GM18951 (cell line): ENCODE results near the gene MYOM1.
"Not testable (repeated sequence)": the region's sequence is repeated elsewhere in the genome, so short reads cannot be mapped to it uniquely, and the experiment has no call there.

ENCODE experiments used
- POLR2A ChIP-seq: IDR thresholded peaks from 4 replicates; pipeline ENCODE4 v1.6.1; 2011; ENCODE audit warnings: mild to moderate bottlenecking; ENCODE audit not compliant: insufficient read length, insufficient read depth; ENCODE audit errors: extremely low read depth
- in situ Hi-C: fragments of 300-500 bp; cut with MboI; formaldehyde crosslinking; loops from one replicate; pipeline ENCODE4 v1.12.0; 2022; ENCODE audit warnings: low sequenced_read_pairs, mixed read lengths, inconsistent platforms; ENCODE audit not compliant: unreplicated experiment

Gene MYOM1

DNA sequence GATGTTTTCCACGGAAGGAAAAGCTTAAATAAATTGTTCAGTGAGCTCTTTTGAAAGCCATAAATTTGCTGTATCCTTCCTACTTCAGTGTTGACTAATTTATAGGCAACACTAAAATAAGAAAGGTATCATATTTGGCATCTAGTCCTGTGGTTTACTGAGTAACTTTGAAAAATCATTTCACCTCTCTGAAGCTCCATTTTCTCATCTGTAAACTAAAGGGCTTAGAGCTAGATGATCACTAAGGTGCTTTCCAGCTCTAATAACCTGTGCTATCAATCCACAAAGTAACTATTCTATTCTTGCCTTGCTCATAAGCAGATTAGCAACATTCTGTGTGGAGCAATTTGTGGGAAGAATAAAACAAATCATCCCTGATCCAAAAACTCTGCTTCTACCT, 3.6 kb upstream of the MYOM1 start:
- in situ Hi-C loops, result no loop called here

DNA sequence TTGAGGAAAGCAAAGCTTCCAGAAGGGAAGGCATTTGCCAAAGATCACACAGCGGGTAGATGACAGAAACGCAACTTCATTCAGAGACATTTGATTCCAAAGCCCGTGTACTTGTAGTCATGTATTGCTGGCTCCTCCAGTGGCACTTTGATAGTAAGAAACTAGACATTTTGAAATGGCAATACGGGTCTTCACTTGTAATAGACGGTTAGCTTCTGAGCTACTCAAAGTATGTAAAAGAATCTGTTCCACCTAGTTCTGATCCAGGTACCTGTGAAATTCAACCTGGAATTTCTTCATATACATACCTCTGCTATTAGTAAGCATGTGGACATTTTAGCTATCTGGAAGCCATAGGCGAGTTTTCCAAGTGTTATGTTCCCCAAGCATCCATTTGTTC, 1.7 kb upstream of the MYOM1 start:
- in situ Hi-C loops, result no loop called here
- no peak for TF ChIP-seq POLR2A

More for the DNA sequence above, 3.6 kb upstream of the MYOM1 start:
- no peak for TF ChIP-seq POLR2A

DNA sequence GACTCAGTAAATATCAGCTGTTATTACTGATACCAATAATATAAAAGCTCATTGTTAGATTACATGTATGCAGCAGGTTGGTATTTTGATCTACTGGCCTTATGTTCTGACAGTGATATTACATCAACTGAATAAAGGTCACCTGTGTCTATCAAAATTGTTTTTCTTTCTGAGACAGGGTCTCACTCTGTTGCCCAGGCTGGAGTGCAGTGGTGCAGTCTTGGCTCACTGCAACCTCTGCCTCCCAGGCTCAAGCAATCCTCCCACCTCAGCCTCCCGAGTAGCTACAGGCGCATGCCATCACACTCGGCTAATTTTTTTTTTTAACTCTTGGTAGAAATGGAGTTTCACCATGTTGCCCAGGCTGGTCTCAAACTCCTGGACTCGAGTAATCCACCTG, 1.1 kb upstream of the MYOM1 start:
- in situ Hi-C loops, result not testable (repeated sequence)

DNA sequence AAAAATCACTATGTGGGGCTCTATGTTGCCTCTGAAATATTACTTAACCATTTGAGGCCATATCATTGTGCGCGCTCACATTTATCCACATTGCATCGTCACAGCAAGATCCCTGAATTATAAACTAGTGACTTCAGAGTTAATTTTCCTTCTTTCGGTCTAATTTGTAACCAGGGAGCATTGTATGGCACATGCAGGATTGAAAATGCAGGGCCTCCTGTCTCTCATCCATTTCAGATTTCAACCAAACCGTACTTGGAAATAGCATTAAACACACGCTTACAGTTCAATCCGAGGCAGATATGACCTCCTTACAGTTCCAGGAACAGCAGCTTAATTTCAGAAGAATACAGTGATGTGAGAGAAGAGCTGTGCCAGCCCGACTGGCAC, 532 bp downstream of the MYOM1 start:
- TF ChIP-seq POLR2A, result no peak
- in situ Hi-C loops, result no loop called here

DNA sequence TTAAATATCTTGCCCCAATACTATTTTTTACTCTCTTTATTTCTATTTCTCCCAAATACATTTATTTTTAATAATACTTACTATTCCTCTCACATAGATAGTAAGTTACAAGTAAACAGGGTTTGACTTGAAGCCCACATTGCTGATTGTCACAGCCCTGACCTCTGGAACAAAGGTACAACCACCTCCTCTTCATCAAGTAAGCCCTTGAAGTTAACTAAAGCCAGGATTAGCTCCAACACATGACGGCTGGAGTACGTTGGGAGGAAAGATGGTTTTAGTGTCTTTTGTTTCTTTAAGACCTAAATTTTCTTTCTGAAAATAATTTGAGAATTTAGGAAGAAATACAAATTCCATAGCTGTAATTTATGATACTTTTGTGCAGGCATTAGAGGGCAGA, 949 bp downstream of the MYOM1 start:
- TF ChIP-seq POLR2A, result no peak
- in situ Hi-C loops, result no loop called here

DNA sequence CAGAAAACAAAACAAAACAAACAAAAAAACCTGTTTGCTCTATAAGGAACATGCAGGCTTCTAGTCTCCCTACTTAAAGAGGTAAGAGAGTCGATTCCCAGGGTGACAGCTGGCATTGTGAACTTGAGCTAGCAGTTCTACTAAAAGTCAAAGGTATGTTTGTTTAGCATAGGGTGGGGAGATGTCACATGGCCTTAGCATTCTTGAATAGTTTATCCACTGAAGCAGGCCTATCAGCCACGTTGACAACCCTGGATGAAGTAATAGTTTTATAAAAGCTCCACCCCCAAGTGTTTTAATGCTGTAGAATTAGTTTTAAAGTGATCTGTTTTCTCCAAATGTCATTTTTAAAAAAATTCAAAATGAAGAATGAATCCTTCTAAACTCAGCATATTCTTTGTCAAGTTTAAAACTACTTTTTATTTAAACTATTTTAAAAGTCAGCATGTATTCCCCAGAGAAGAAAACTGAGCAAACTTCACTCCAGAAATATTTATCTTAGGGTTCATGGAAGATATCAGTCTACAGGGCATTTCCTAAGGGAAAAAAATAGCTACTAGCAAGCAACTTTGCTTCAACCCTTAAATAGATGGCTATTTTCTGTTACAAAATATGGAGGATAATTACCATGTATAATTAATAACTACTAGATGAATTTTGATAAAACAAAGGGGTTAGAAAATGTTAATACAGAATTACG, 1.7 kb downstream of the MYOM1 start:
- in situ Hi-C loops, result no loop called here
- no peak for TF ChIP-seq POLR2A

DNA sequence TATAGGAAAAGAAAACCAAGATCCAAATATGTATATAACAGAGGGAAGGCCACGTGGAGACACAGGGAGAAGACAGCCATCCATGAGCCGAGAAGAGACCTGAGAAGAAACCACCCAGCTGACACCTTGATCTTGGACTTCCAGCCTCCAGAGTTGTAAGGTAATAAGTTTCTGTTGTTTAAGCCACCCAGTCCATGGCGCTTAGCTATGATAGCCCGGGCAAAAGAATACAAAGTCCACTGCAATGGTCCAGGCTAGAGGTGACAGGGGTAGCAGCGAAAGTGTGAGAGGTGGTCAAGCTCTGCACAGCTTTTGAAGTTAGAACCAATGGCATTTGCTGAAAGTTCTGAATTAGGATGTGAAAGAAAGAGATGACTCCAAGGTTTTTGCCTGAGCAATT, 2.8 kb downstream of the MYOM1 start:
- in situ Hi-C loops, result no loop called here
- TF ChIP-seq POLR2A, result no peak

DNA sequence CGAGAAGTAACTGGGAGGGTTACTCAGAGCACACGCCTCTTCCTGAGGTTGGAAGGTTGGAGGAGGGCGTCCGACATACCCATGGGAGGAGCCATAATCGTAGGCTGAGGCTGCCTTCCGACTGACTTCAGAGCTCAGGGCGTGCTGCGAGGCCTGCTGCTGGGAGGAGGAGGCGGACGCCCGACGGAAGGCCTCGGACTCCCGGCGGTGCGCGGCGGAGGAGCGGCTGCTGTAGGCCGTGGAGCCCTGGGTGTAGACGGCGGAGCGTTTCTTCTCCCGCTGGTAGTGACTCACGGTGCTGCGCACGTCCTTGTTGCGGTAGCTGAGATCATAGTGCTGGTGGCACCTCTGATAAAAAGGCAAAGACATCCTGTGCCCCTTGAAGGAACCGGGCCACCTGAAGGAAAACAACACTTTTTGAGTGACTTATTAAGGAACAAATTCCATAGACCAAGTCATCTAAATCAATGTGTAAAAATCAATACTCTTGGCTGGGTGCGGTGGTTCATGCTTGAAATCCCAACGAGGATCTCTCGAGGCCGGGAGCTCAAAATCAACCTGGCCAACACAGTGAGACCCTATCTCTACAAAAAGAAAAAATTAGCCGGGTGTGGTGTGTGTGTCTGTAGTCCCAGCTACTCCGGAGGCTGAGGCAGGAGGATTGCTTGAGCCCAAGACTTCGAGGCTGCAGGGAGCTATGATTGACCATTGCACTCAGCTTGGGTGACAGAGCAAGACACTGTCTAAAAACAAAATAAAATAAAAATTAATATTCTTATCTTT, 4.7 kb downstream of the MYOM1 start:
- TF ChIP-seq POLR2A, result no peak
- in situ Hi-C loops, result no loop called here

DNA sequence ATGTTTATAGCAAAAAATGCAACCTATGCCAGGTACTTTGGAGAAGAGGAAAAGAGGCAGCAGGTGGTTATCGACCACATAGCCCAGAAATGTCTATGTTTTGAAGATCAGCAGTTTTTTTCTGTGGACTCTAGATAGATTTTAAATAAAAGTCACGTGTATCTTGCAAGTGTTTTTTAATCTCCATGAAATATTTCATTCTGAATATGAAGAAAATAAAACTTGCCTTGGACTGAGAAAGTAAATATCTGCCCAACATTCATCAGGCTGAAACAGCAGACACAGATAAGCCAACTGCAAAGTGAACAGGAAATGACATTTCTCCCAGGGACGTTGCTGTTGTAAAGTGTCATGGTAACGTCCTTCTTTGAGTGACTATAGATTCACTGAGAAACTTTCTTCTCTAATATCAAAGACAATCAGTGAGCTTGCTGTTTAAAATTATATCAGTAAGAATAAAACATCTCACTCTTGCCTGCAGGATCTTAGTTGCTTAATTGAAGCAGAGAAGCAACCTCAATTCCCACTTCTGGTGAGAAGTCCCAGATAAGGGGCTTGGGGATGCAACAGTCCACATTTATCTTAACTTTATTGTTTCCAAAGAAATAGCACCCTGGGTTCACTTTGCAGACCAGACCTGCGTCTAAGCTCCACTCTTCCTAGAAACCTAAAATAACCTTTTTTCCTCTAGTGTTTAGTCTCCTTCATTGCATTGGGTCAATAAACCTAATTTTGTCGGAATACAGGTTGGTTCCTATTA, 6.3 kb downstream of the MYOM1 start:
- no peak for TF ChIP-seq POLR2A
- in situ Hi-C loops, result no loop called here

DNA sequence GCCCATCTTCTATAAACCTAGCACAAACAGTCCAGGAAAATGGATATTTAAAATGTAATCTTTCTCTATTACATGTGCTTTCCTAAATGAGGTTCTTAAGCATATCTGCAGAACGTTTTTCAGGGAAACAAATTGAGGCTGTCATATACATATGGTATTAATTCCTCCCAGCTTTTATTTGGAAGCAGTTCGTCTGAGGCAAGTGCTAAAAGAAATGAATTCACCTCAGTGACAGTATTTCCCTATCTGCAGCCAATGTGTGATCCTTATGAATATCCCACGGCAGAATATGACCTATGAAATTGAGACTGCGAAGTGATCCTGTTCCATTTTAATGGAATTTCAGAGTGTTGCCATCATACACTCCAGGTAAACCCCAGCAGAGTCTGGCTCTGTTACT, 7.1 kb downstream of the MYOM1 start:
- TF ChIP-seq POLR2A, result no peak
- in situ Hi-C loops, result no loop called here

DNA sequence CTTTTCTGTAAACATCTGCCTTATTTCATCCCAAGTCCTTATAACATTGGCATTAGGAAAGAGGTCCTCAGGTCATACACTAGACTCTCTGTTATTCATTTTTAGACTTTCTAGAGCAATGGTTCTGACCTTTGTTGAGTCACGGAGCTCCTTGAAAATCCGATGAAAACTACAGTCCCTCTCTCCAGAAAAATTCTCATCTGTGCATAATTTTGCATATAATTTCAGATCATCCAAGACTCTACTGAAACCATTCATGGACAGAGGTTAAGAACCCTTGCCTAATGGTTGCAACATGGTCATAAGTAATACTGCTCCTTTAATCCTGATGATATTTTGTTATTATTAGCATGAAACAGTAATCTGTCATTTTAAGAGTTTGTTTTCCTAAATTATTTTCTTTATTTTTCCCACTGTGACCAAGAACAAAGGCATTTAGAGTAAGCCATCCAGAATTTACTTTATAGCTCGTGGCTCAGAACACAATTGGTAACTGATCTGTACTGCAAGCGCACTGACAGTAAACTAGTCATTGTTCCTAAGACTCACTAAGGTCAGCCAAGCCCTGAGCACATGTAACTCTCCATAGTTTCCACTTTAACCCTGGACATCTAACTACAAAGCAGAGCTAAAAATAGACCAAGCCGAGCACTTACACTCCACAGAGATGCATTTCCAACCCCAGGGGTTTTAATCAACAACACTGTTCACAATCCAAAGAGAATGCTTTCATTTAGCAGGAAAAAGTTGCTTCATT, 8.4 kb downstream of the MYOM1 start:
- no peak for TF ChIP-seq POLR2A
- in situ Hi-C loops, result no loop called here

DNA sequence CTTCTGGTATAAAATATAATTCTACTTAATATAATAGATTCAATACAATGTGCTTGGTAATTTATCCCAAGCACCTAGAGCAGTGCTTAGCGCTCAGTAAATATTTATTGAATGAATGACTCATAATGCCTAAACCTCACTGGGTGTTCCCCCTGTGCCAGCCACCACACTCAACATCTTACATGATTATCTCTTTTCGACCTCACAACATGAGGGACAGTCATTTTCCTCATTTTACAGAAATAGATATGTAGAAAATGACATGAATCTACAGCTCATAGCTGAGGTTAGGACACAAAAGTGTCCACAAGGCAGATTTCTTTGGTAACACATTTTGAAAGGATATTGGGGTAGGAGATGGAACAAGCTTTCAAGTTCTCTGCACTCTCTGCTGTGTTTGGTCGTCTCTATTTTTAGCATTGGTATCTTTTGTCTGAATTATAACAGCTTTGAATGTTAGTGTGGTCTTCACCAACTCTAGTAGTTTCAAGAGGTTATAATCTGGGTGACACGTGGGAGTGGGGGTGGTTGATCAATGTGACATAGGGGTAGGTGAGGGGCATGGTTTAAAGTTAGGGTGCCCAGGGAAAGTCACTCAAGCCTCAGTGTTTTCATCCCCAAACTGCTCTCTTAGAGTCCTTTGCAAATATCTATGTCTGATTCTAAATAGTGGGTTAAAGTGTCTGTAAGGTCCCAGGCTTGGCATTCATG, 9.8 kb downstream of the MYOM1 start:
- no peak for TF ChIP-seq POLR2A
- in situ Hi-C loops, result no loop called here
